Right renal cortex interstitium (tissue), 3 donors: ENCODE results near the gene GJB3. TPM values are rescaled to one million over a fixed set of nuclear protein-coding genes. Genes with fewer than 3 reads are reported as not detected.
"Not testable (repeated sequence)": the region's sequence is repeated elsewhere in the genome, so short reads cannot be mapped to it uniquely, and the experiment has no call there.

Experiments
- DNase-seq, 3 donors: peaks; one replicate each; pipeline ENCODE4 v3.0.0-alpha.2; 2013; ENCODE audit warnings: low read depth in 3 of 3, low spot score in 2 of 3
- polyA plus RNA-seq, 3 donors: library from polyadenylated mRNA; unstranded; fragments of 120-200 nt; gene quantifications; one replicate each; pipeline ENCODE4 v1.2.1, GENCODE V29; 2013; ENCODE audit not compliant: insufficient read length in 3 of 3

Gene GJB3
- polyA plus RNA-seq, 3 donors: 0.10 to 0.38 (median 0.15) TPM

DNA sequence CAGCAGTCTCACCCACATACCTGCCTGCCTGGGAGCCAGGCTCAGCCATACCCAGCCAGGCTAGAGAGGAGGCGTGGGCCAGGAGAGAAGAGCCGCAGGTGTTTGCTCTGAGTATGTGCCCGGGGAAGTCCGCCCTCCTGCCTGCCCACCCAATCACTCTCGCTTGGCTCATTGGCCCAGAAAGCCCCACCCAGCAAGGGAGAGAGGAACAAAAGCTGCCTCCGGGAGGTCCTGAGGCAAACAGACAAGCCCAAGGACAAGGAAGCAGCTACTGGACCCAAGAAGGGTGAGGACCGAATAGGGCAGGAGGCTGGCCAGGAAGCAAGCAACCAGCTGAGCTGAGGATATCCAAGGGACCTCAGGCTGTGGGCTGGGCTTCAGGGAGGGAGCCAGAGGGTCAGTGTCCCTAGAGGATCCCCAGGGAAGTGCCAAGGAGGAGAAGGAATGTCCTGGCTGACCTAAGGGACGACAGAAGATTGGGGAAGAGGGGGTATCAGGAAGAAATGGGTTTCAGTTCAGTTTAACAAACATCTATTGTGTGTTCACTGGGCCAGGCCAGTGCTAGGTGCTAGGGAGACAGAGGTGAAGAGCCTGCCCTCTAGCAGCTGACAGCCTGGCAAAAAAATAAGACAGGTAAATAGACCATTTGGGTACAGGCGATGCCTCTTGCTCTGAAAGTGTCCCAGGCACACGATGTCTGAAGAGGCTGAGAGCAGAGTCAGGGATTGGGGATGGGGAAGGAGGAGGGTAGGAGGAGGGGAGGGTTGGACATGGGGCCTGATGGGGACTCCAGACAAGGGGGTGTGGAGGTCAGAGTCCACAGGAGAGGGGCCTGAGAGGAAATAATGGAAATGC is 21.3 kb upstream of the GJB3 start, which contains the start of gene GJB4:
GJB4 (plus strand) TSS at position 238 of the 855 bp plus-strand sequence. CDS start 1,515 bp downstream, outside the sequence.
- no peak for DNase-seq

DNA sequence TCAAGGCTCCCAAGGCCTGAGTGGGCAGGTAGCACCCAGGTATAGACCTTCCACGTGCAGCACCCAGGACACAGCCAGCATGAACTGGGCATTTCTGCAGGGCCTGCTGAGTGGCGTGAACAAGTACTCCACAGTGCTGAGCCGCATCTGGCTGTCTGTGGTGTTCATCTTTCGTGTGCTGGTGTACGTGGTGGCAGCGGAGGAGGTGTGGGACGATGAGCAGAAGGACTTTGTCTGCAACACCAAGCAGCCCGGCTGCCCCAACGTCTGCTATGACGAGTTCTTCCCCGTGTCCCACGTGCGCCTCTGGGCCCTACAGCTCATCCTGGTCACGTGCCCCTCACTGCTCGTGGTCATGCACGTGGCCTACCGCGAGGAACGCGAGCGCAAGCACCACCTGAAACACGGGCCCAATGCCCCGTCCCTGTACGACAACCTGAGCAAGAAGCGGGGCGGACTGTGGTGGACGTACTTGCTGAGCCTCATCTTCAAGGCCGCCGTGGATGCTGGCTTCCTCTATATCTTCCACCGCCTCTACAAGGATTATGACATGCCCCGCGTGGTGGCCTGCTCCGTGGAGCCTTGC is 19.7 kb upstream of the GJB3 start:
- DNase-seq: no peak

DNA sequence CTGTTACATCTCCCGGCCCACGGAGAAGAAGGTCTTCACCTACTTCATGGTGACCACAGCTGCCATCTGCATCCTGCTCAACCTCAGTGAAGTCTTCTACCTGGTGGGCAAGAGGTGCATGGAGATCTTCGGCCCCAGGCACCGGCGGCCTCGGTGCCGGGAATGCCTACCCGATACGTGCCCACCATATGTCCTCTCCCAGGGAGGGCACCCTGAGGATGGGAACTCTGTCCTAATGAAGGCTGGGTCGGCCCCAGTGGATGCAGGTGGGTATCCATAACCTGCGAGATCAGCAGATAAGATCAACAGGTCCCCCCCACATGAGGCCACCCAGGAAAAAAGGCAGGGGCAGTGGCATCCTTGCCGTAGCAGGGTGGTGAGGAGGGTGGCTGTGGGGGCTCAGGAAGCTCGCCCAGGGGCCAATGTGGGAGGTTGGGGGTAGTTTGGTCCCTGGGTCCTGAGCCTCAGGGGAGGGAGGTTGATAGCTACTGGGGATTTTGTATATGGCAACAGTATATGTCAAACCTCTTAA is 19.2 kb upstream of the GJB3 start:
- no peak for DNase-seq

DNA sequence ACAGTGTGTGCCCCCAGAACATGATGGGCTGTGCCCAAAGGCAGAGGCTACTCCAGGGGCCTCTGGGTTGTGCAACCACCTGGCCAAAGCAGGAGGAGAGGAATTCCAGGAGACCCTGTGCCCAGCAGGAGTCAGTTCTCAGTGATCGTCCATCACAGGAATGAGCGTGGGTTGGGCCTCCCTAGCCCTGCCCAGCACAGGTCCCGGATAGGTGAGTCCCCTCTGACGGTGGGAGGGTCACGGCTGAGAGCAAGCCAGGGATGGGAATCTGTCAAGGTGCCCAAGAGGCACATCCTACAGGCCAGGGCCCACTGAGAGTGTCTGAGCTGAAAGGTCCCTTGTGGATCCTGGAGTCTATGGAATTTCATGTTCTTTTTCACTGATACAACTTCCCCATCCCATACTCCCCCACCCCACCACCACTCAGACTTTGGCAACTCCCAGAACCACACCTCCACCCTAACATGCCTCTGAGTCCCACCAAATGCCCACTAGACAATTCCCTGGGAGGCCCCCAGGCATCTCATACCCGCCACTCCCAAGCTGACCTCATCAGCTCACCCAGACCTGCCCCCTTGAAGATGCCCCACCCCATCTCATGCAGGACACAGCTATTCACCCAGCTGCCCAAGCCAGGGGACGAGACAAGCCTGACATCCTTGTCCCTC is 18.4 kb upstream of the GJB3 start:
- no peak for DNase-seq

DNA sequence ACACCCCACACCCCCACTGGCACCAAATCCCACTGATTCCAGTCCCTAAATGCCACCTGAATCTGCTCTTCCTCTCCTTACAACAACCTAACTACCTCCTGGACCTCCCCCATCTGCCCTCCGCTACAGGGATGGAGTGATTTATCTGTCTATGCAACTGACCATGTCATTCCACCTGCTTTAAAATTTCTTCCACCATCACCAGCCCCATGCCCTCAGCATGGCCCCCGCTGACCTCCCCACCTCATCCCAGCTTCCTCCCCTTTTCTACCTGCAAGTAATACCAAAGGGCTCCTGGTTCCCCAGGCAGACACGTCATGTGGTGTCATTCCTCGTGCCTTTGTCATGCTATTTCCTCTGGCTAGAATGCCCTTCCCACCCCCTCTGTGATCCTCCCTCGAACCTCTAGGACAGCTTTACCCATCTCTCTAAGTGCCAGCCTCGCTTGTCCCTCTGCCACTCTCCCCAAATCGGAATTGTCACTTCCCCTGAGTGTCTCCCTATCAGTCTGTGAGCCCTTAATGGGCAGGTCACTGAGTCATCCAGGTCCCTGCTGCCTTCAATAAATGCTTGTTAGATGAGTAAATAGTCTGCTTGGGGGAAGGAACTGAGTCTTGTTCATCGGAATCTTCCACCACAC is 17.8 kb upstream of the GJB3 start:
- no peak for DNase-seq

DNA sequence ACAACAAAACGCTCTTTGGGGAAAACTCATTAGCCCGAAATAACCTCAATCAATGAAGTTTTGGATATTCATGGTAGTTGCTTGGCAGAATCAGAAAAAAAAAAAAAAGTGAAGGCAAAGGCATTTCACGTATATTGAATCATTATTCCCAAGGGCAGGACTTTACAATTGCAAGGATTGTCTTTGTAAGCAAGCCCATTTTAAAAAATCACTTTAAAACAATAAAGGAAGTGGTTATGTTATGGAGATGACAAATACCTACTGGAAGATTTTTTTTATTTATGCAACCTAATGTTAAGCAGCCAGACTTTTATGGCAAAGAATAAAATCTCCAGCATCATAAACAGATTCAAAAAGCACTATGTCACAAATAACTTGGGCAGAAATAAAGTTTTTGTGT is 12.2 kb upstream of the GJB3 start:
- DNase-seq: no peak

DNA sequence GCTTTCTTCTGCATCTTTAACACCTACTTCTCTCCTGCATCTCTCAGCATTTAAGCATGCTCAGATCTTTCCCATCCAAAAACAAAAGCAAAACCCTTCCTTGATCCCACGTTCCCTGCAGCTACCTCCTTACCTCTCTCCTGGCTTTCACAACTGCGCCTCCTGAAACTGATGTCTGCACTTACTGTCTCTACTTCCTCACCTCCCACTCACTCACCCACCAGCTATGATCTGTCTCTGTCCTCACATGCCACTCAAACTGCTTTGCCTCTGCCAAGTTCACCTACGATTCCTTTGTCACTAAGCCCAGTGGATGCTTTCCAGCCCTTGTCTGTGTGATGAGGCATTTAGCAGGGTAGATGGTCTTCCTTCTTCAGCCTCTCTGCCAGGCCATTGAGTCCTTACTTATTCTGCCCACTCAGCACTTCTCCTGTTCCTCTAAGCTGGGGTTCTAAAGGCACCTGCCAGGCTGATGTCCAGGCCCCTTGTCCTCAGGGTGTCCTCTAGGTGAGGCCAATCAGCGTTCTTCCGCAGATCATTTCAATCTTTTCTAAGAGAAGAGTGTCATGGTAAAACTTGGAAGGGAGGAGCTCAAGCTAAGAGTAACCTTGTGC is 10.0 kb upstream of the GJB3 start:
- DNase-seq: no peak

DNA sequence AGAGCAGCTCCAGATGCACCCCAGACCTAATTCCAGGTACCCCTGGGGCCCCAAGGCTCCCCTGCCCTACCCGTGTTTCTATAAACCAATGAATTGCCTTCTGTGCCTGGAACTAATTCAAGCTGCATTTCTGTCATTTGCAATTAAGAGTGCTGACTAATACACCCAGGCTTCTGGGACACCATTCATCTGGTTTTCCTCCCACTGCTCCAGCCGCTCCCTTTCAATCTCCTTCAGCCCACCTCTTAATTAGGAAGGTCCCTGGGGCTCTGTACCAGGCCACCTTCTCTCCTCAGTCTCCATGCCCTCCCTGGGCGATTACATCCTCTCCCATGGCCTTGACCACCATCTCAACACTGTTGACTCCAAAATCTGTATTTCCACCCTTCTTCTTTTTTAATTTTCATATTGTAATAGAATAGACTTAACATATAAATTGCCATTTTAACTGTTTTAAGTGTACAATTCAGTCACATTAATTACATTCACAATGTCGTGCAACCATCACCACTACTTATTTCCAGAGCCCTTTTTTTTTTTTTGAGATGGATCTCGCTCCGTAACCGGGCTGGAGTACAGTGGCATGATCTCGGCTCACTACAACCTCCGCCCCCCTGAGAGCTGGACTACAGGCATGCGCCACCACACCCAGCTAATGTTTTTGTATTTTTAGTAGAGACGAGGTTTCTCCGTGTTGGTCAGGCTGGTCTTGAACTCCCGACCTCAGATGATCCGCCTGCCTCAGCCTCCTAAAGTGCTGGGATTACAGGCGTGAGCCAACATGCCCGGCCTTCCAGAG is 9.2 kb upstream of the GJB3 start:
- no peak for DNase-seq

DNA sequence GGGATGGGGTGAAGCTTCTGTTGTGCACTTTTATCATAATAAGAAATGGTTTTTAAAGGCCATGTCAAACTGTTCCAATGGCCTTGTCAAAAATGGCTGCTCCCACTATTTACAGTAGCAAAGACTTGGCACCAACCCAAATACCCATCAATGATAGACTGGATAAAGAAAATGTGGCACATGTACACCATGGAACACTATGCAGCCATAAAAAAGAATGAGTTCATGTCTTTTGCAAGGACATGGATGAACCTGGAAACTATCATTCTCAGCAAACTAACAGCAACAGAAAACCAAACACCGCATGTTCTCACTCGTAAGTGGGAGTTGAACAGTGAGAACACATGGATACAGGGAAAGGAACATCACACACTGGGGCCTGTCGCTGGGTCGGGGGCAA is 7.9 kb upstream of the GJB3 start:
- DNase-seq: not testable (repeated sequence)

DNA sequence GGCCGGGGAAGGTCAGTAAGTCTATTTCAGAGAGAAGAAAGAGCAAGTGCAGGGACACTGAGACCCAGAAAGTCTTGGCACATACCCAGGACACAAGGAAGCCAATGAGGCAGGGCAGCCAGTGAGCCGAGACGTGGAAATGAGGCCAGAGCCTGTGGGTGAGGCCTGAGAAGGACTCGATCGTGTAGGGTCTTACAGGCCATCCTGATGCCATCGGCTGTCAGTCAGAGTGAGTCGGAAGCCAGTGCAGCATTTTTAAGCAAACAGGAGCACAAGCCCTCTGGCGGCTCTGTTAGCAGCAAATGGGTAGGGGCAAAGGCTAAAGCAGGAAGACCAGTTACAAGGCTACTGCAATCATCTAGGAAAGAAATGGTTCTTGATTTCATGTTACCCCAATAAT is 6.1 kb upstream of the GJB3 start:
- DNase-seq: no peak

DNA sequence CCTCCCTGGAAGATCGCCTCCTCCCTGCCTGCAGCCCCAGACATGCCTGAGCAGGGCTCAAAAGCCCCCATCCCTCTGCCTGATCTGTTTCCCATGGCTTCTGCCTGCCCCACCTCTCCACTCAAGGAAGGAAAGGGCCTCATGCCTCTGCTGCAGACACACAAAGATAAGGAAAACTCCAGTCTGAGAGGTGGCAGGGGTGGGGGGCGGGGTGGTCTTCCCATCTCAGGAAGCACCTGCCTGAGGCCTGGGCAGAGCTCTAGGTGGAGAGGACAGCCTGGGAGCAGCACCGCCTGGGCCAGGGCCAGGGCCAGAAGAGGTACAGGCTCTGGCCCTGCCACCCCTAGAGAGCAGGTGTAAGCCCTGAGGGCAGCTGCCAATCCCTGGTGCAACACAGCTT is 4.1 kb upstream of the GJB3 start:
- no peak for DNase-seq

DNA sequence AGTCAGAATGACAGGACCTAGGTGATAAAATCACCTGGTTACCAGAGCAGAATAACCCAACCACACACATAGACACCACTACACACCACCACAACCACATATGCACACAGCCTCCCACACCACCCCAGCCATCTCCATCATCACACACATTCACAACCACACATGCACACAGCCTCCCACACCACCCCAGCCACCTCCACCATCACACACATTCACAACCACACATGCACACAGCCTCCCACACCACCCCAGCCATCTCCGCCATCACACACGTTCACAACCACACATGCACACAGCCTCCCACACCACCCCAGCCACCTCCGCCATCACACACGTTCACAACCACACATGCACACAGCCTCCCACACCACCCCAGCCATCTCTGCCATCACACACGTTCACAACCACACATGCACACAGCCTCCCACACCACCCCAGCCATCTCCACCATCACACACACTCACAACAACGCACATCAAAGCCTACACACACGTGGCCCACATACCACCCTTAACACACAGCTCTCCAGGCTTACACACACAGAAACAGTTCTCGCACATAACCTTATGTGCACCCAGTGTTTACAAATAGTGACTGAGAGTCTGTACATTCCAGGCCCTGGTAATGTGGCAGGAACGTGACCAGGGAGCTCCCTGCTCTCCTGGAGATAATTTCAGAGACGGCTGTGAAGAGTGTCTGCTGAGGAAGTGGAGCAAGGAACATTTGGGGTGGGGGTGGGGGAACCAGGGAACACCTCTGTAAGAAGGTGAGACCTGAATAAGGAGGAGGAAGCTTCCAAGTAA is 3.3 kb upstream of the GJB3 start:
- DNase-seq: no peak

DNA sequence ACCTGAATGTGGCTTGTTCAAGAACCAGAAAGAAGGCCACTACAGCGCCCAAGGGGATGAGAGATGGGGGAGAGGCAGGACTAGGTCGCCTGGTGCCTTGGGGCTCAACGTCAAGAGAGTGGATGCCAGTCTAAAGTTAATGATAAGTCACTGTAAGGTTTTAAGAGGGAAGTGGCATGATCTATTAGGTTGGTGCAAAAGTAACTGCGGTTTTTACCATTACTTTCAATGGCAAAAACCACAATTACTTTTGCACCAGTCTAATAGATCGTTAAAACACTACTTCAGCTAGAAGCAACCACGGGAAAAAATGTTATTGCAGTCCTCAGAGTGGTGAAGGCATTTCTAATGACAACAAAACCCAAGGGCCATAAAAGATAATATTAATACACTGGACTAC is 2.6 kb upstream of the GJB3 start:
- no peak for DNase-seq

DNA sequence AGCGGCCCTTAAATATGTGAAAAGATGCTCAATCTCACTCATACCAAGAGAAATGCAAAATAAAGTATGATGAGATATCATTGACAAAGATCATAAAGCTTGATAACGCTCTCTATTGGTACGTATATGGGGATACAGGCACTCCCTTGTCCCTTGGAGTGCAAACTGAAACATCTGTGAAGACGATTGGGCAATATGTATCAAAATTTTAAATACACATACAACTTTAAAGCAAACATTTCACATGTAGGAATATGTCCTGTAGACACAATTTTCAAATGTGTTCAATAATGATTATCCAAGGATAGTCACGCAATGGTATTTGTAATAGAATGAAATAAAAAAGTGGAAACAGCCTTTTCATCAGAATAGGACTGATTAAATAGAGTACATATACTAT is 2.0 kb upstream of the GJB3 start:
- DNase-seq: no peak

DNA sequence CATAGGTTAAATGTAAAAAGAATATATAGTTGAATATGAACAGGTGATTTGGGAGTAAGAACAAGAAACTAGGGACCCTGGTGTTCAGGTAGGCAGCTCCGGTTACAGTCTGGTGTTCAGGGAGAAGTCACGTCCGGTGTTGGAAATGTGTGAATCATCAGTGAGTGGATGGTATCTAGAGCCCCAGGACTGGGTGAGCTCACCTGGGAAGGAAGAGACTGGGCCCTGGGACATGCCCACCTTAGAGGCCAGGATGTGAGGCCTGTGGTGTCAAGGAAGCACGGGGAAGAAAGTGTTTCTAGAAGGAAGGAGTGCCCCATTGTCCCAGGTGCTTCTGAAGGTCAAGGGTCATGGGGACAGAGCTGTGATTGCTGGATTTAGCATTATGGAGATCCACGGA is 1.5 kb upstream of the GJB3 start:
- DNase-seq: no peak

DNA sequence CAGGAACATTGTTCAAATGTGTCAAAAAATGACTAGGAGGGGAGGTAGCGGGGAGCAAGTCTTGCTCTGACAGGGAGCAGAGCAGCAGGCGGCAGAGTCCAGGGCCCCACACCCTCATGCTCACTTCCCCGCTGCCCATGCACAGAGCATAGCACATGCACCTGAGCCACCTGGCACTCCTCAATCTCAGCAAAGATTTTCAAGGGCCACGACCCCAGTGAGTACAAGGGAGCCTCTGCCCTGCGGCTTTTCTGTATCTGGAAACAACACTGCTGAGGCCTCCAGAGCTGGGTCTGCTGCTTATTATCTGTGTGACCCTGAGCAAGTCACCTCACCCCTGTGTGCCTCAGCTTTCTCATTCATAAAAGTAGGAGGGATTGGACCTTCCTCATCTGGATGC is 1.1 kb upstream of the GJB3 start:
- DNase-seq: no peak

DNA sequence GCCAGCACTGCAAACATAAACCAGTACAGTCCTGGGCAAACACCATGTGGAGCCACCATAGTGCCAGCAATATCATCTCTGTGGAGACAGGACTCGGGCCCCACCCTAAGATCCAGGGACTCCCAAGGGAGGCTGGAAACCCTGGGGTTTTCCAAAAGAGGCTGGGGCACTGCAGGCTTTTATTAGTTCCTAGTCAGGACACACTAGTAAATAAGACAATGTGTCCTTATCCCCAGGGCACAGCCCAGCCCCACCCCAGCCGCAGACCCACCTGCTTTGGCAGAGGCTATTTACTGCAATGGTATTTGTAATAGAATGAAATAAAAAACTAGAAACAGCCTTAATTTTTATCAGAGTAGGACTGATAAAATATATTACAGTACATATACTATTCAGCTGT is 486 bp upstream of the GJB3 start:
- no peak for DNase-seq

DNA sequence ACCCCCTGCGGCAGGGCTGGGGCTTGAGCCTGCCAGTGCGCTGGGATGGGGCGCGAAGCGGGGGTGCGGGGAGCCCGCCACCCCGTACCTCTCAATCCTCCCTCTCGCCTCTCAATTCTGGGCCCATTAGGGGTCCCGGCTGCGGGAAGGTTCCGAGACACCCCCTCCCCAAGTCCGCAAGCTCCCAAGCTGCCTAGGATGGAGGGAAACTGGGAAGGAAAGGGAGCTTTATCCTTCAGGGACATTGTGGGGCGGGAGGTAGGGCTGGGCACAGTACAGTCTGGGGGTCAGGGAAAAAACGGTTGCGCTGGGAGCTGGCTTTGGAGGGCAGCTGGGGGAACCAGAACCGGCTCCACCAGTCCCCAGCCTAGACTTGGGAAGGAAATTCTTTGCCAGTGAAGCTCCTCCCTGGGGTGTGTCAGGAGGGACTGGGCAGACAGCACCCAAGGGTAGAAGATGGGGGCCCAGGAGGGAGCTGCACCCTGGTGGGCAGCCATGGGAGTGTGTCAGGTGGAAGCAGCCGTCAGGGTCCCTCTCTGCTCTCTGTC is 904 bp downstream of the GJB3 start:
- no peak for DNase-seq

DNA sequence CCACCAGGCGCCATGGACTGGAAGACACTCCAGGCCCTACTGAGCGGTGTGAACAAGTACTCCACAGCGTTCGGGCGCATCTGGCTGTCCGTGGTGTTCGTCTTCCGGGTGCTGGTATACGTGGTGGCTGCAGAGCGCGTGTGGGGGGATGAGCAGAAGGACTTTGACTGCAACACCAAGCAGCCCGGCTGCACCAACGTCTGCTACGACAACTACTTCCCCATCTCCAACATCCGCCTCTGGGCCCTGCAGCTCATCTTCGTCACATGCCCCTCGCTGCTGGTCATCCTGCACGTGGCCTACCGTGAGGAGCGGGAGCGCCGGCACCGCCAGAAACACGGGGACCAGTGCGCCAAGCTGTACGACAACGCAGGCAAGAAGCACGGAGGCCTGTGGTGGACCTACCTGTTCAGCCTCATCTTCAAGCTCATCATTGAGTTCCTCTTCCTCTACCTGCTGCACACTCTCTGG is 3.8 kb downstream of the GJB3 start:
- DNase-seq: no peak
